ENCODE data around the gene CNTN1.

- TF ChIP-seq ZBTB20 (tag by site-specific recombination; IDR thresholded peaks at IDR 0.05) (no peak), CTCF (tag by site-specific recombination; IDR thresholded peaks at IDR 0.05) (no peak), YY1 (tag by site-specific recombination; IDR thresholded peaks at IDR 0.05) (no peak), ZNF596 (tag by site-specific recombination; IDR thresholded peaks at IDR 0.05) (no peak), PATZ1 (tag by site-specific recombination; IDR thresholded peaks at IDR 0.05) (no peak)
Observed at GRCh38 chr12:40903040-40903439, 210.8 kb downstream of the CNTN1 start.

All from HEK293 (cell line).